Esophagus muscularis mucosa (tissue), 3 donors: Measurements from ENCODE around the gene KCNJ16.

Source experiments
- POLR2A ChIP-seq: fragments of 450-650 bp; IDR thresholded peaks from one replicate; pipeline ENCODE4 v1.6.1; 2017; ENCODE audit warnings: antibody characterized with exemption, moderate library complexity, mild to moderate bottlenecking, low read depth
- POLR2AphosphoS5 ChIP-seq, 2 donors: sonication (generic); formaldehyde crosslinking; IDR thresholded peaks; one replicate each; pipeline ENCODE4 v1.6.1; 2017; ENCODE audit warnings: antibody characterized with exemption in 2 of 2
- TF ChIP-seq, protein P1 (sequence below), 3 experiments: fragments of 200-600 bp in 2 of 3; fragments of 450-650 bp in 1 of 3; sonication (generic) in 2 of 3; IDR thresholded peaks; one replicate each; pipeline ENCODE4 v1.5.1; 2017 to 2019; ENCODE audit warnings: antibody characterized with exemption in 3 of 3, mild to moderate bottlenecking in 2 of 3, moderate library complexity in 1 of 3

DNA sequence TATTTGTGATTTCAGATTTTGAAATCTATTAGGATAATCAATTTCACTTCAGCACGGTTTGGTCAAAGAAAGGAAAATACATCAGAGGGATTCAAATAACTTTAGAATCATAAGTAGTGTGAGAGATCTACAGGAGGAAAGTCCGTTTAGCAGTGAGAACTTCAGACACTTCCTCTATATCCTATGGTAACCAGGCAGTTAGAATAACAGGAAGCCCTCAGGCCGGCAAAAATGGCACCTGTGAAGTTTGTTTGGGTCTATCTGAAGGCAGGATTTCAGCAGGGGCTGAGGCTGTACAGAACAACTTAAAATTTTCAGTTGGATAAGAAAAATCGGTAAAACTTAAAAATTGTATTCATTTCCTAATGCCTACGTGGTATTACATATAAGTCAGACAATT lies 24.9 kb downstream of the KCNJ16 start:
- TF ChIP-seq POLR2A (no peak), POLR2AphosphoS5 (IDR thresholded peaks at IDR 0.05) (no peak)
- TF ChIP-seq, protein P1, sequence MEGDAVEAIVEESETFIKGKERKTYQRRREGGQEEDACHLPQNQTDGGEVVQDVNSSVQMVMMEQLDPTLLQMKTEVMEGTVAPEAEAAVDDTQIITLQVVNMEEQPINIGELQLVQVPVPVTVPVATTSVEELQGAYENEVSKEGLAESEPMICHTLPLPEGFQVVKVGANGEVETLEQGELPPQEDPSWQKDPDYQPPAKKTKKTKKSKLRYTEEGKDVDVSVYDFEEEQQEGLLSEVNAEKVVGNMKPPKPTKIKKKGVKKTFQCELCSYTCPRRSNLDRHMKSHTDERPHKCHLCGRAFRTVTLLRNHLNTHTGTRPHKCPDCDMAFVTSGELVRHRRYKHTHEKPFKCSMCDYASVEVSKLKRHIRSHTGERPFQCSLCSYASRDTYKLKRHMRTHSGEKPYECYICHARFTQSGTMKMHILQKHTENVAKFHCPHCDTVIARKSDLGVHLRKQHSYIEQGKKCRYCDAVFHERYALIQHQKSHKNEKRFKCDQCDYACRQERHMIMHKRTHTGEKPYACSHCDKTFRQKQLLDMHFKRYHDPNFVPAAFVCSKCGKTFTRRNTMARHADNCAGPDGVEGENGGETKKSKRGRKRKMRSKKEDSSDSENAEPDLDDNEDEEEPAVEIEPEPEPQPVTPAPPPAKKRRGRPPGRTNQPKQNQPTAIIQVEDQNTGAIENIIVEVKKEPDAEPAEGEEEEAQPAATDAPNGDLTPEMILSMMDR (IDR thresholded peaks at IDR 0.05) = no peak
